BLaER1 treated with 17β-estradiol and CSF1 and Interleukin-3, amounts not matched to agents 10 nM and 100 nM (cell line): ENCODE results near the gene ABCA1.

Experiments
- H3K27ac ChIP-seq, 11 experiments: shearing (Covaris generic); formaldehyde crosslinking; 2 replicates each; pipeline ENCODE4 v1.8.1; 2022
- H3K27me3 ChIP-seq, 11 experiments: shearing (Covaris generic); formaldehyde crosslinking; 2 replicates each; pipeline ENCODE4 v1.8.1; 2022
- H3K36me3 ChIP-seq, 11 experiments: shearing (Covaris generic); formaldehyde crosslinking; 2 replicates each; pipeline ENCODE4 v1.8.1; 2022
- H3K4me1 ChIP-seq, 10 experiments: shearing (Covaris generic); formaldehyde crosslinking; 2 replicates each; pipeline ENCODE4 v1.8.1; 2022
- H3K4me2 ChIP-seq, 11 experiments: shearing (Covaris generic); formaldehyde crosslinking; 2 replicates each; pipeline ENCODE4 v1.8.1; 2022
- H3K4me3 ChIP-seq, 10 experiments: shearing (Covaris generic); formaldehyde crosslinking; 2 replicates each; pipeline ENCODE4 v1.8.1; 2022
- H3K9ac ChIP-seq, 11 experiments: shearing (Covaris generic); formaldehyde crosslinking; 2 replicates each; pipeline ENCODE4 v1.8.1; 2022
- H3K9me3 ChIP-seq, 11 experiments: shearing (Covaris generic); formaldehyde crosslinking; replicated peaks in 1 of 11; 2 replicates each; pipeline ENCODE4 v1.8.1; 2022
- H4K20me1 ChIP-seq, 11 experiments: shearing (Covaris generic); formaldehyde crosslinking; 2 replicates each; pipeline ENCODE4 v1.8.1; 2022
- Cebpa-rat ChIP-seq, 11 experiments: shearing (Covaris generic); IDR thresholded peaks; 2 replicates each; pipeline ENCODE4 v1.8.1; 2022

Gene ABCA1

DNA sequence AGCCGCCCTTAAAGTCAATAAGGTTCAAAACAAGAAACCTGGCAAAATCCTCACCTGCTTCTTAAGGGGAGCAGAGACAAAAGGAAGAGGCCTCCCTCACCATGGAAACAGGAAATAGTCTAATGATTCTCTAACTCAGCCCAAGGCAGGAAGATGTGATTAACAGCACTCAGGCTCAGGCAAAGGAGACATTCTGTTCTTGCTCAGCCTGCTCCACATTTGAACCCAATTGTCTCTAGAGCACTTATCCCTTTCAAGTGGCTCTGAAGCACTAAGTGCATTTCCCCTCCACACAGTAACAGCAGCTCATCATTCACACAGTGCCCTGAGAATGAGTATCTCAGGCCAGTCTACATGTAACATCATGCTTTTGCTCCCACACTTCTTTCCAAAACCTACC, 91.7 kb downstream of the ABCA1 start:
- Histone ChIP-seq H3K27me3 (no peaks in the 10 kb centered on the region), H3K4me1 (peaks cover 0 to 99% (median 21%) of the 10 kb centered on the region in 10 experiments; a peak in 11 of 20 replicates), H3K36me3 (peaks cover 98 to 100% (median 100%) of the 10 kb centered on the region in 11 experiments), H4K20me1 (peaks cover 19 to 100% (median 77%) of the 10 kb centered on the region in 11 experiments; a peak in 20 of 22 replicates), H3K9ac (peak overlapping the region in 3 of 11 experiments; percentile 20 to 44 (median 40); a peak in 3 of 22 replicates), H3K4me3 (no peak overlapping the region), H3K9me3 (no peaks in the 10 kb centered on the region), H3K27ac (peak overlapping the region in 5 of 11 experiments; percentile 37 to 63 (median 59); a peak in 8 of 22 replicates), H3K4me2 (peak overlapping the region in 5 of 11 experiments; percentile 0 to 75 (median 64); a peak in 8 of 22 replicates)
- no peak for TF ChIP-seq Cebpa-rat (IDR thresholded peaks at IDR 0.05)

DNA sequence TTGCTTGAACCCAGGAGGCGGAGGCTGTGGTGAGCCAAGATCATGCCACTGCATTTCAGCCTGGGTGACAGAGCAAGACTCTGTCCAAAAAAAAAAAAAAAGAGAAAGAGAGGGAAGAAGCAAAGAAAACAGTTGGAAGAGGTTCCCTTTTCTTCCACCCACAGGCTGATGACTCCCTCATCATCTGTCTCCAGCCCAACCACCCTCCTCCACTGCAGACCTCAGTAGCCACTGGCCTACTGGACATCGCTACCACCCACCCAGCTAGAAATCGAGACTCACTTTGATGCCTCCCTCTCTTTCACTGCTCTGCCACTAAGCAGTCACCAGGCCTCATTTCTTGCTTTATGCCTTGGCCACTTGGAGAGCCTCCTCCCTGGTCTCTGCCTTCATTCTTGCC, 92.8 kb downstream of the ABCA1 start:
- Histone ChIP-seq H3K36me3 (peaks cover 98 to 100% (median 100%) of the 10 kb centered on the region in 11 experiments), H3K4me1 (peaks cover 0 to 99% (median 25%) of the 10 kb centered on the region in 10 experiments; a peak in 11 of 20 replicates), H3K27ac (peak overlapping the region in 8 of 11 experiments; percentile 2 to 63 (median 47); a peak in 14 of 22 replicates), H3K9ac (peak overlapping the region in 3 of 11 experiments; percentile 20 to 44 (median 40); a peak in 3 of 22 replicates), H3K4me2 (peak overlapping the region in 5 of 11 experiments; percentile 23 to 75 (median 64); a peak in 8 of 22 replicates), H3K9me3 (no peaks in the 10 kb centered on the region), H4K20me1 (peaks cover 26 to 100% (median 78%) of the 10 kb centered on the region in 11 experiments; a peak in 21 of 22 replicates), H3K4me3 (no peak overlapping the region), H3K27me3 (no peaks in the 10 kb centered on the region)
- TF ChIP-seq Cebpa-rat (IDR thresholded peaks at IDR 0.05) = no peak

DNA sequence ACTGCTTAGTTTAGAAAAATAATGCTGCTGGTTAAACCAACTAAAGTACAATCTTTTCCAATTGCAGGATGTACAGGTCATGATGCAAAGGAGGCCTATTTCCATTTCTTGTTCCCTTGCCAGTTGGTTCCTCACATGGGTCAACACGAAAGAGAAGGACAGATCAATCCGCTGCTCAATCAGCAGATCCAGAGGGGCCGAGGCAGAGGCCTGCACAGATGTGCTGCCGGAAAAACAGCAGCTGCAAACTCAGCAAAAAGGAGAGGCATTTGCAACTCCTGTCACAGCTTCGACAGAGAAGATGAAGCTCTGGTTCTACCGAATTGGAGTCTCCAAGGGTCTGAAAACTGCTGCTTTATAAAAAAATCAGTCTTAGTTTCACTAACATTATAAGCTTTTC, 94.3 kb downstream of the ABCA1 start:
- Histone ChIP-seq H3K4me3 (no peak overlapping the region), H4K20me1 (peaks cover 27 to 100% (median 84%) of the 10 kb centered on the region in 11 experiments; a peak in 21 of 22 replicates), H3K9me3 (no peaks in the 10 kb centered on the region), H3K4me1 (peaks cover 0 to 94% (median 27%) of the 10 kb centered on the region in 10 experiments; a peak in 11 of 20 replicates), H3K36me3 (peaks cover 99 to 100% (median 100%) of the 10 kb centered on the region in 11 experiments), H3K9ac (no peak overlapping the region), H3K27ac (no peak overlapping the region), H3K4me2 (peak overlapping the region in 2 of 11 experiments; percentile 0 to 64; a peak in 2 of 22 replicates), H3K27me3 (no peaks in the 10 kb centered on the region)
- TF ChIP-seq Cebpa-rat (IDR thresholded peaks at IDR 0.05) = no peak

DNA sequence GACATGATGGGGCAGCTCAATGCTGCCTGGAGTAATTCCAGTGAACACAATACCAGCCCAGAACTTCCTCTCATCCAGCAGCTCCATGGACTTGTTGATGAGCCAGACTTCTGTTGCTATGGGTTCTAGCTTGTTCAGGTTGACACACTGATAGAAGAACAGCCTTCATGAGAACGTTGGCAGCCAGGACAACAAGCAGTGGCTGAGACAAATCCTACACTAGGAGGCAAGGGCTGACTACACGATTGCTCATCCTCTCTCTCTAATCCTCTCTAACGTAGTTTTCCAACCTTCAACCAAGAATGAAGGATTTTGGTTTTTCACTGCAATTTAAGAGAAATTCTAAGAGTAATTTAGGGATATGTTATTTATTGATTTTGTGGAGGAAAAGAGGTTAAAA, 96.3 kb downstream of the ABCA1 start:
- peak overlapping the region in 1 of 11 experiments; percentile 28; a peak in 1 of 22 replicates for H3K9ac ChIP-seq
- no peak overlapping the region for H3K27ac ChIP-seq
- no peak overlapping the region for H3K4me3 ChIP-seq
- peak overlapping the region in 2 of 11 experiments; percentile 42 to 49; a peak in 3 of 22 replicates for H3K4me2 ChIP-seq
- H3K4me1 ChIP-seq = peaks cover 0 to 79% (median 22%) of the 10 kb centered on the region in 10 experiments; a peak in 11 of 20 replicates
- H3K9me3 ChIP-seq = no peaks in the 10 kb centered on the region
- no peaks in the 10 kb centered on the region for H3K27me3 ChIP-seq
- peaks cover 36 to 100% (median 93%) of the 10 kb centered on the region in 11 experiments; a peak in 21 of 22 replicates for H4K20me1 ChIP-seq
- no peak for TF ChIP-seq Cebpa-rat (IDR thresholded peaks at IDR 0.05)
- peaks cover 100% of the 10 kb centered on the region in 11 experiments for H3K36me3 ChIP-seq

DNA sequence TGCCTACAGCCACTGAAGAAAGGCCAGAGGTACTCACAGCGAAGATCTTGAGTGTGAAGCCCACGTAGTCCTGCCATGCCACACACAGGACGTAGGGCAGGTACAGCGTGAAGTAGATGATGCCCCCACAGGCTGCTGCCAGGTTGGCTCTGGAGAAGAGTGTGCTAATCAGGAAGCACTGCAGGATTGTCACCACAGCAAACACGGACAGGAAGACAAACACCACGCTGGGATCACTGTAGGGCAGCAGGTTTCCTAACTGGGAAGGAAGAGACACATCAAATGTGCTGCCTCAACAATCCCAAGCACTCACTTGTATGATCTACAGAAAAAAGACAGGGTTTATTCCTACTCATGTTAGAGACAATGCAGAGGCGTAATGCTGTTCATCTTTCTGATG, 101.0 kb downstream of the ABCA1 start:
- Histone ChIP-seq H3K4me3 (no peak overlapping the region), H3K4me2 (no peak overlapping the region), H3K4me1 (peaks cover 0 to 32% (median 6%) of the 10 kb centered on the region in 10 experiments; a peak in 10 of 20 replicates), H3K9ac (no peak overlapping the region), H3K36me3 (peaks cover 100% of the 10 kb centered on the region in 11 experiments), H3K27me3 (no peaks in the 10 kb centered on the region), H4K20me1 (peaks cover 19 to 100% (median 90%) of the 10 kb centered on the region in 11 experiments; a peak in 20 of 22 replicates), H3K27ac (no peak overlapping the region; a peak in 3 of 22 replicates), H3K9me3 (no peaks in the 10 kb centered on the region)
- no peak for TF ChIP-seq Cebpa-rat (IDR thresholded peaks at IDR 0.05)

DNA sequence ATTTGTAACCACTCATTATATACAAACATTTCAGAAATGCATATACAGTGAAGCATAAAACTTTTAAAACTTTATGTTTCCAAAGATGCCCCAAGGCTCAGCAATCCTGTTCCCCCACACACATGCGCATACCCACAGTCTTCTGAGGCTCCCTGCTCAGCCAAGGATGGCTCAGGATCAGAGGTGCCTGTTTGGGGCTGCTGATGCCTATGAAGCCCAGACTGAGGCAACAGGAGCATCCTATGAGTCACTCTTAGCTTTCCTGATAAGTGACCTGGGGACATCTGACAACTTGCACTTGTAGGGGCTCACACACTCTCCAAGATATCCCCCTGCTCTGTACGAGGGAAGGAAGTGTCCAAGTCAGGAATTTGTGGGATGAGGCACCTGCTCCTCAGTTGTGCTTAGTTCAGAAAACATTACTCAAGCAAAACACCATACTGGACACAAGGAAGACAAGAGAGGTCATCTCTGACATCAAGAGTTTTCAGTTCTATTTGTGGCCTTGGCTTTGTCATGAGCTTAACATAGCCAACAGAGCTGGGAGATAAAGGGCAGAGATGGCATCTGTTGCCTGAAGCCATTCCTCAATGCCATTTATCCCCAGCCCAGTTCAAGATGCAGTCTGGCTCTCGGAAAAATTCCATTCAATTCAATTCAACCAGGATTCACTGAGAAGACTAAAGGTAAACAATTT, 101.7 kb downstream of the ABCA1 start:
- Histone ChIP-seq H3K36me3 (peaks cover 100% of the 10 kb centered on the region in 11 experiments), H3K9me3 (no peaks in the 10 kb centered on the region), H3K4me3 (no peak overlapping the region), H3K4me1 (peaks cover 0 to 25% (median 6%) of the 10 kb centered on the region in 10 experiments; a peak in 10 of 20 replicates), H3K9ac (no peak overlapping the region), H3K27me3 (no peaks in the 10 kb centered on the region), H4K20me1 (peaks cover 19 to 100% (median 86%) of the 10 kb centered on the region in 11 experiments; a peak in 20 of 22 replicates), H3K4me2 (no peak overlapping the region), H3K27ac (peak overlapping the region in 1 of 11 experiments; percentile 19; a peak in 2 of 22 replicates)
- no peak for TF ChIP-seq Cebpa-rat (IDR thresholded peaks at IDR 0.05)

DNA sequence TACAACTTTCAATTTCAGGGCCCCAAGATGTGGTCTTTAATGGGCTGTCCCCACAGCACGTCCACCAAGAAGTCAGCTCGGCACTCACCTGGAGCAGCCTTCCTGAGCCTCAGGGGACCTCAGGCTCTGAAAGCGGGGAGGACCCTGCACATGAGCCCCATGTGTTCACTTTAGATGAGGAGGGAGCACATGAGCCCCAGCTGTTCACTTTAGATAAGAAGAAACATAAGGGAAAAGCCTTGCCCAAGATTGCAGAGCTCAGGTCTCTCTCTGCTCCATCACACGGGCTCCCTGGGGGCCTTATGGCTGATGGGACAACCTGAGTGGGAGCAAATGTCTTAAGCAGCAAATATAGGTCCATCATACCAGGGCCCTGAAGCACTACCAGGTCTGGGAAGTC, 107.6 kb downstream of the ABCA1 start:
- no peak for TF ChIP-seq Cebpa-rat (IDR thresholded peaks at IDR 0.05)
- H3K4me2 ChIP-seq = no peak overlapping the region
- H3K36me3 ChIP-seq = peaks cover 98 to 100% (median 99%) of the 10 kb centered on the region in 11 experiments
- no peak overlapping the region; a peak in 1 of 22 replicates for H3K27ac ChIP-seq
- H4K20me1 ChIP-seq = peaks cover 10 to 100% (median 85%) of the 10 kb centered on the region in 11 experiments; a peak in 19 of 22 replicates
- no peaks in the 10 kb centered on the region for H3K27me3 ChIP-seq
- H3K9me3 ChIP-seq = no peaks in the 10 kb centered on the region
- H3K4me3 ChIP-seq = no peak overlapping the region
- no peaks in the 10 kb centered on the region for H3K4me1 ChIP-seq
- no peak overlapping the region for H3K9ac ChIP-seq

DNA sequence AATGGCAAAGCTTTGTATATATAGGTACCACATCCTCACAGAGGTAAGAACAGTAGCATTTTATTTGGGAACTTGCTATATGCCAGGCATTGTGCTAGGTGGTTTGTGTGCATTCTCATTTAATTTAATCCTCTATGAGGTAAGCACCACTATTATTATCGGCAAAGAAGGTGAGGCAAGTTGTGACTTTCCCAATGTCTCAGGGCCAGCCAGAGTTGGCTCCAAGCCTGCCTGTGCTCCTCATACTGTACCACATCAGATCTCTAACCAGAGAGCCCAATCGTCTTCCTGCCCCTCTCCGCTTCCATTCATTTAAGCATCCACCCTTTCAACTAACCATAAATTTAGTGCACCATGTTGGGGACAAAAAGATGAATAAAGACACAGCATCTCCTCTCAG, 108.9 kb downstream of the ABCA1 start:
- H3K9ac ChIP-seq = no peak overlapping the region
- no peak overlapping the region for H3K4me3 ChIP-seq
- no peaks in the 10 kb centered on the region for H3K27me3 ChIP-seq
- no peak overlapping the region for H3K4me2 ChIP-seq
- TF ChIP-seq Cebpa-rat (IDR thresholded peaks at IDR 0.05) = no peak
- no peaks in the 10 kb centered on the region for H3K9me3 ChIP-seq
- H4K20me1 ChIP-seq = peaks cover 9 to 100% (median 79%) of the 10 kb centered on the region in 11 experiments; a peak in 19 of 22 replicates
- peaks cover 98 to 100% (median 99%) of the 10 kb centered on the region in 11 experiments for H3K36me3 ChIP-seq
- H3K4me1 ChIP-seq = no peaks in the 10 kb centered on the region
- no peak overlapping the region for H3K27ac ChIP-seq

DNA sequence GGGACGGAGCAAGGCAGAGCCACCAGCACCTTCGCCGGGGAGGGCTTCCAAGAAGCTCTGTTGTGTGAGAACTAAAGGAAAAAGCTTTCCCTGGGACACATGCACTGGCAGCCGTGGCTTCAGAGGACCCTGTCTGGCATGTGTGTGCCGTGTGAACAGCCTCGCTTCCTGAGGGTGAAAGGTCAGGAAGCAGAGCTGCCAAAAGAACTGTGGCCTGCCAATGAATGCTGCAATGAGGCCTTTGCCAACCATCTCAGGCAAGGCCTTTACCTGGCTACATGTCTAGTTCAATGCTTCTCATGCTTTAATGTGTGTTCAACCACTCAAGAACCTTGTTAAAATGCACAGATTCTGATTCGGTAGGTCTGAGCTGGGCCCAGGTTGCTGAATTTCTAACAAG, 110.5 kb downstream of the ABCA1 start:
- Histone ChIP-seq H3K4me2 (no peak overlapping the region), H3K36me3 (peaks cover 98 to 100% (median 99%) of the 10 kb centered on the region in 11 experiments), H3K27ac (no peak overlapping the region), H3K9me3 (no peaks in the 10 kb centered on the region), H3K4me1 (no peaks in the 10 kb centered on the region), H3K27me3 (no peaks in the 10 kb centered on the region), H3K4me3 (no peak overlapping the region), H4K20me1 (peaks cover 7 to 100% (median 84%) of the 10 kb centered on the region in 11 experiments; a peak in 19 of 22 replicates), H3K9ac (no peak overlapping the region)
- TF ChIP-seq Cebpa-rat (IDR thresholded peaks at IDR 0.05) = no peak
